CD4-positive, alpha-beta T cell (primary cell): ENCODE measurements around the gene SMIM11. TPM values are rescaled to one million over a fixed set of nuclear protein-coding genes. Genes with fewer than 3 reads are reported as not detected.

Experiments used
- ATAC-seq: fragments of 200-7000 bp; cut with Tn5 transposase; one replicate; pipeline ENCODE4 v1.10.0; 2022; ENCODE audit warnings: mild to moderate bottlenecking; ENCODE audit not compliant: poor library complexity
- CTCF ChIA-PET: fragments of 350-600 bp; sonication (Branson Sonifier 250); formaldehyde crosslinking; loops from one replicate; lab custom pipeline; 2021; ENCODE audit warnings: antibody characterized with exemption, inconsistent platforms; lab: Charles Lee
- POLR2A ChIA-PET: fragments of 350-600 bp; sonication (Branson Sonifier 250); formaldehyde crosslinking; loops from one replicate; lab custom pipeline; 2021; ENCODE audit warnings: antibody characterized with exemption, inconsistent platforms; lab: Charles Lee
- DNase-seq, 14 experiments: peaks; one replicate each; pipeline ENCODE4 v3.0.0-alpha.2; 2013 to 2020; ENCODE audit warnings: mixed read lengths in 2 of 14
- H3K27ac ChIP-seq, 2 donors: one replicate each; pipeline versions ENCODE4 v1.5.1 to v1.7.0; 2013; ENCODE audit warnings: low read length in 2 of 2, low read depth in 1 of 2, mild to moderate bottlenecking in 1 of 2
- H3K27me3 ChIP-seq, 2 experiments: 1 replicate in 1 of 2; 2 replicates in 1 of 2; pipeline versions ENCODE4 v1.6.1 to v1.7.0; 2013; ENCODE audit warnings: low read length in 2 of 2, control low read depth in 1 of 2, mild to moderate bottlenecking in 1 of 2, moderate library complexity in 1 of 2; ENCODE audit not compliant: insufficient read depth in 2 of 2, control insufficient read depth in 1 of 2
- H3K36me3 ChIP-seq: one replicate; pipeline ENCODE4 v1.6.1; 2013; ENCODE audit warnings: low read length, control low read depth; ENCODE audit not compliant: insufficient read depth
- H3K4me1 ChIP-seq: one replicate; pipeline ENCODE4 v1.6.1; 2013; ENCODE audit warnings: low read length, control low read depth; ENCODE audit not compliant: insufficient read depth
- H3K4me3 ChIP-seq: one replicate; pipeline ENCODE4 v1.5.1; 2013; ENCODE audit warnings: mild to moderate bottlenecking, low read length, moderate library complexity
- H3K9me3 ChIP-seq, 2 experiments: 1 replicate in 1 of 2; 2 replicates in 1 of 2; pipeline versions ENCODE4 v1.6.1 to v1.7.0; 2013; ENCODE audit warnings: low read length in 2 of 2, mild to moderate bottlenecking in 2 of 2, control low read depth in 1 of 2, moderate library complexity in 1 of 2; ENCODE audit not compliant: control insufficient read depth in 1 of 2, insufficient read depth in 1 of 2
- H3K27ac Mint-ChIP-seq: one replicate; pipeline ENCODE4 v1.8.0; 2020; ENCODE audit warnings: mixed read lengths
- H3K27me3 Mint-ChIP-seq: one replicate; pipeline ENCODE4 v1.8.0; 2021; ENCODE audit warnings: mixed read lengths
- H3K36me3 Mint-ChIP-seq: one replicate; pipeline ENCODE4 v1.8.0; 2021; ENCODE audit warnings: low read depth, mixed read lengths
- H3K4me1 Mint-ChIP-seq: one replicate; pipeline ENCODE4 v1.8.0; 2021; ENCODE audit warnings: low read depth, mixed read lengths
- H3K4me3 Mint-ChIP-seq: one replicate; pipeline ENCODE4 v1.8.0; 2020; ENCODE audit warnings: mild to moderate bottlenecking, mixed read lengths
- H3K9me3 Mint-ChIP-seq: one replicate; pipeline ENCODE4 v1.8.0; 2020; ENCODE audit warnings: mixed read lengths
- intact Hi-C, 2 experiments: fragments of 100-400 bp; cut with DNase I in 1 of 2; cut with micrococcal nuclease in 1 of 2; formaldehyde crosslinking; loops; one replicate each; pipeline versions ENCODE4 v1.15.1 to v1.9.0; 2023 to 2025; cut with DNase I, micrococcal nuclease
- total RNA-seq, 174 experiments: library from RNA in 2 of 174; stranded (reverse) in 2 of 174; gene quantifications; one replicate each; pipeline ENCODE4 v1.2.3 and lab custom pipeline; 2021 to 2026
- TF ChIP-seq, protein P1 (sequence below): fragments of 200-600 bp; IDR thresholded peaks from one replicate; pipeline ENCODE4 v1.8.0; 2022; ENCODE audit warnings: antibody characterized with exemption, mild to moderate bottlenecking

SMIM11 gene
- total RNA-seq, 2 experiments from 2014 or later, result 3.1 to 4.7 TPM

DNA sequence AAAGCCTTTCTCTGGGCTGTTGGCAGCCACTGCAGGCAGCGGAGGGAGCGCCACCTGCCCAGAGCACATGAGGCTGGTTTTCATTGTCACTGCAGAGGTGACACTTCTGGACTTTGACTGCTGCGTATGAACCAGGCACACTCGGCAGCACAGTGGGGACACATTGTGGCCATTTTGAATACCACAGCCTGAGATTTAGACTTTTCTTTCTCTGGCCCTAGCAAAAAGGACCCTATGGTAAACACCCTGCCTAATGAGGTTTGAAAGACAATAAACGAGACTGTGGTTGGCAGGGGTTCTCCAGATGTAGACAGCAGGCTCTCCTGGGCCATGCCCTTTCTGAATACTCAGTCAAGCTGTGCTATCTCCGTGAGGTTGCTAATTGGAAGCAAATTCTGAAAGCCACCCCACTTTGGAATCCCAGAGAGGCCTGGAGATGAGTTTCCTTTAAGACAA lies 23.5 kb upstream of the SMIM11 start:
- H3K36me3 ChIP-seq, result no peaks in the 10 kb centered on the region
- Mint-ChIP-seq H3K27me3 (peaks cover 7% of the 10 kb centered on the region), H3K9me3 (no peaks in the 10 kb centered on the region), H3K4me1 (peaks cover 10% of the 10 kb centered on the region), H3K4me3 (no peak overlapping the region), H3K27ac (no peak overlapping the region), H3K36me3 (no peaks in the 10 kb centered on the region)
- H3K4me1 ChIP-seq, result peaks cover 4% of the 10 kb centered on the region
- POLR2A ChIA-PET, result no interaction called here
- DNase-seq, result peak in 7 of 14 experiments; percentile 2 to 49 (median 9)
- ATAC-seq, result peak; percentile 53
- no peak overlapping the region for H3K4me3 ChIP-seq
- intact Hi-C loops, result loop anchor here in 1 of 2 experiments (5.0 kb wide), 1 partner anchor 275 kb away; no protein-coding TSS in a partner anchor
- CTCF ChIA-PET, result interaction anchor here (1.7 kb wide), 1 partner anchor 428 kb away, joined by 5 read pairs; no protein-coding TSS in a partner anchor
- no peak overlapping the region for H3K27ac ChIP-seq
- H3K9me3 ChIP-seq, result peaks cover 0 to 4% of the 10 kb centered on the region in 2 experiments
- TF ChIP-seq, protein P1, sequence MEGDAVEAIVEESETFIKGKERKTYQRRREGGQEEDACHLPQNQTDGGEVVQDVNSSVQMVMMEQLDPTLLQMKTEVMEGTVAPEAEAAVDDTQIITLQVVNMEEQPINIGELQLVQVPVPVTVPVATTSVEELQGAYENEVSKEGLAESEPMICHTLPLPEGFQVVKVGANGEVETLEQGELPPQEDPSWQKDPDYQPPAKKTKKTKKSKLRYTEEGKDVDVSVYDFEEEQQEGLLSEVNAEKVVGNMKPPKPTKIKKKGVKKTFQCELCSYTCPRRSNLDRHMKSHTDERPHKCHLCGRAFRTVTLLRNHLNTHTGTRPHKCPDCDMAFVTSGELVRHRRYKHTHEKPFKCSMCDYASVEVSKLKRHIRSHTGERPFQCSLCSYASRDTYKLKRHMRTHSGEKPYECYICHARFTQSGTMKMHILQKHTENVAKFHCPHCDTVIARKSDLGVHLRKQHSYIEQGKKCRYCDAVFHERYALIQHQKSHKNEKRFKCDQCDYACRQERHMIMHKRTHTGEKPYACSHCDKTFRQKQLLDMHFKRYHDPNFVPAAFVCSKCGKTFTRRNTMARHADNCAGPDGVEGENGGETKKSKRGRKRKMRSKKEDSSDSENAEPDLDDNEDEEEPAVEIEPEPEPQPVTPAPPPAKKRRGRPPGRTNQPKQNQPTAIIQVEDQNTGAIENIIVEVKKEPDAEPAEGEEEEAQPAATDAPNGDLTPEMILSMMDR, result no peak
- H3K27me3 ChIP-seq, result peaks cover 0 to 2% of the 10 kb centered on the region in 2 experiments

DNA sequence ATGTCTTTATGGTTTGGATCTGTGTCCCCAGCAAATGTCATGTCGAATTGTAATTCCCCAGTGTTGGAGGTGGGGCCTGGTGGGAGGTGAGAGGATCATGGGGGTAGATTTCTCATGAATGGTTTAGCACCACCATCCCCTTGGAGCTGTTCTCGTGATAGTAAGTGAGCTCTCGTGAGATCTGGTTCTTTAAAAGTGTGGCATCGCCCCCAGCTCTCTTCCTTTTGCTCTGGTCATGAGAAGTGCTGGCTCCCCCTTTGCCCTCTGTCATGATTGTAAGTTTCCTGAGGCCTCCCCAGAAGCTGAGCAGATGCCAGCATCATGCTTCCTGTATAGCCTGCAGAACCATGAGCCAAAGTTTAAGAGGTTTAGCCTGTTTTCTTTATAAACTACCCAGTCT lies 22.8 kb upstream of the SMIM11 start:
- Histone ChIP-seq H3K4me3 (no peak overlapping the region), H3K27ac (no peak overlapping the region), H3K36me3 (no peaks in the 10 kb centered on the region), H3K27me3 (peaks cover 0 to 2% of the 10 kb centered on the region in 2 experiments), H3K4me1 (peaks cover 4% of the 10 kb centered on the region), H3K9me3 (peaks cover 0 to 4% of the 10 kb centered on the region in 2 experiments)
- Mint-ChIP-seq H3K4me3 (no peak overlapping the region), H3K36me3 (no peaks in the 10 kb centered on the region), H3K27ac (no peak overlapping the region), H3K4me1 (peaks cover 10% of the 10 kb centered on the region), H3K27me3 (peaks cover 7% of the 10 kb centered on the region), H3K9me3 (no peaks in the 10 kb centered on the region)
- TF ChIP-seq, protein P1, result no peak
- intact Hi-C loops, result loop anchor here in 1 of 2 experiments (5.0 kb wide), 1 partner anchor 275 kb away; no protein-coding TSS in a partner anchor
- POLR2A ChIA-PET, result no interaction called here
- no peak for DNase-seq
- CTCF ChIA-PET, result interaction anchor here (1.7 kb wide), 1 partner anchor 428 kb away, joined by 5 read pairs; no protein-coding TSS in a partner anchor
- ATAC-seq, result no peak

DNA sequence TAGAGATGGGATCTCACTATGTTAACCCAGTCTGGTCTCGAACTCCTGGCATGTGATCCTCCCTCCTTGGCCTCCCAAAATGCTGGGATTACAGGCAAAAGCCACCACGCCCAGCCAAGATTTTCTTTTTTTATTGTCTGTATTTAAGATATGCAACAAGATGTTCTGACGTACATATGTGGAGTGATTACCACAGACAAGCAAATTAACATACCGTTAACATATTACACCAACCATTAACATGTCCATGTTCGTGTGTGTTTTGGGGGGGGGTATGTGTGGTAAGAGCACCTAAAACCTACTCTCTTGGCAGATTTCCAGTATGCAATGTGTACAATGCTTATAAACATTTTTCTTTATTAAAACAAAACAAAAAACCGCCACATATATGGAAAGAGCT lies 22.1 kb upstream of the SMIM11 start:
- H3K4me3 Mint-ChIP-seq, result no peak overlapping the region
- CTCF ChIA-PET, result no interaction called here
- POLR2A ChIA-PET, result no interaction called here
- H3K9me3 Mint-ChIP-seq, result no peaks in the 10 kb centered on the region
- TF ChIP-seq, protein P1, result no peak
- Histone ChIP-seq H3K27me3 (peaks cover 0 to 2% of the 10 kb centered on the region in 2 experiments), H3K9me3 (peaks cover 0 to 1% of the 10 kb centered on the region in 2 experiments), H3K27ac (no peak overlapping the region), H3K36me3 (no peaks in the 10 kb centered on the region), H3K4me1 (peaks cover under 1% of the 10 kb centered on the region), H3K4me3 (no peak overlapping the region)
- ATAC-seq (no peak), DNase-seq (no peak)
- H3K27me3 Mint-ChIP-seq, result peaks cover 7% of the 10 kb centered on the region
- intact Hi-C loops, result loop anchor here in 1 of 2 experiments (5.0 kb wide), 1 partner anchor 274 kb away; no protein-coding TSS in a partner anchor
- peaks cover 6% of the 10 kb centered on the region for H3K4me1 Mint-ChIP-seq
- H3K27ac Mint-ChIP-seq, result no peak overlapping the region
- H3K36me3 Mint-ChIP-seq, result no peaks in the 10 kb centered on the region
